Stimulated activated CD4-positive, alpha-beta T cell treated with anti-CD3 and anti-CD28 coated beads, Interleukin-4, amount 100 ng/mL, for 4 hours (primary cell): Measurements from ENCODE around the gene EXOC4.

ENCODE experiments used
- DNase-seq, 2 experiments: peaks; one replicate each; pipeline ENCODE4 v3.0.0-alpha.2; 2020

Gene EXOC4

DNA sequence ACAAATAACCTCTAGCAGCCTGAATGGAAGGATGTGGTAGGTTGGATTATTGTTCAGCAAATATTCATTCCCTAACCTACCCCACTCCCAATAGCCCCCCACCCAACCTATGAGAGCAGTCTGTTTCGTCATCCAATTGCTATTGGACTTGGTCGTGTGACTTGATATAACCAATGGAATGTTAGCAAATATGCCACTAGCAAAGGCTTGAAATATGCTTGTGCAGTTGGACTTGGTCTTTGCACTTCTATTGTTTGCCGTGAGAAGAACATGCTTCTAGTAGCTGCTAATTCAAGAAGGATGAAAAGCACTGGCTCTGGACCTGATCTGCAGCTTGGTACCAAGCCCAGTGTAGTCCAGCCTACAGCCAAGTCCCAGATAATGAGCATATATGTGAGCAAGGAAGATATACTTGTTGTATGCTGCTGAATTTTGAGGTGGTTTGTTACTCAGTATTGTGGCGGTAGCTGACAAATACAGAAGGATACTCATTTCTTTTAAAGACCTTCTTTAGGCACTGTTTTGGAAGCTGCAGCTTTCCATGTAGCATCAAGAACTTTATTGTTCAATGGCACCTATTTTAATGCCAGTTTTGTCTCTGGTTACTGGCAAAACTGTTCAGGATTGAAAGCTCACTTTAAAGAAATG is 180.4 kb downstream of the EXOC4 start:
- no peak for DNase-seq

DNA sequence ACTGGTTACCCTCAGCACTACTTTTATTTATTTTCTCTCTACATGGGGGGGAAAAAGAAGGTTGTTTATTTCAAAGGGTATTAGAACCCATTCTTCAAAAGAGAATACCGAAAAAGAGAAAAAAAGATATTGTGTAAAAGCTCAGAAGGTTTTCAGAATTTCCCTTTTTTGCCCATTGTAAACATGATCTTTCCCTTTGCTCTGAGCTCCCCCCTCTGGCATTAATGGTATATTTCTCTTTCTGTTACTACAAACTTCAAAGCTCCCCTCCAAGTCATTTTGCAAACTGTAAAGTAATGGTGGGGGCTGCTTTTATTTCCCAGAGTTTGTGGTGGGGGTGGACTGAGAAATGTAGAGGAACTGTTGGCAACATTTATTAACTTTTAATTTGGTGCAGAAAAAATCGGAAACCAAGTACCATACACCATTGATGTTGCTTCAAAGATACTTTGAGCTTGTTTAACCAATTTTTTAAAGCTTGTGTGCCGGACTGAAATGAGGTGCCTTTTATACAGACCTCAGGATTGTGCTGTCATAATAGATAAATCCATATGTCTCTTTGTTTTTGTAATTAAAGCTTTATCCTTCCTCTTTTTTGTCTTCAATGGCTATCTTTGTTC is 181.5 kb downstream of the EXOC4 start:
- no peak for DNase-seq

DNA sequence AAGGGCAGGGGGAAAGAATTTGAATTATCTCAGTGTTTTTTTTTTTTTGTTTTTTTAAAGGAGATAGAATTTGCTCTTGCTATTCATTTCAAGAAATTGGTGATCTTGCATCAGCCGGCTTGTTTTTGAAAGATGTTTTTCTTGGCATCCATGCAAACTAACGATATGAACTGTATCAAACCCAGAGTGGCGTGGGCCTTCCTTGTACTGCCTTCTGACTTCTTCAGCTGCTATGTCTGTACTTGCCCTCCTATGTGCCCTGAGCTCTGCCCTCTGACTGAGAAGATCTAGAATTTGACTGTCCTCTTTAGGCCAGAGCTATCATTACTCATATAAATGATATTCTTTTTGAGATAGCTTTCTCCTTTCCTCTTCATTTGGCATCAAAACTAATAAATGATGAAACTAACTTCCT is 183.1 kb downstream of the EXOC4 start:
- DNase-seq: no peak

DNA sequence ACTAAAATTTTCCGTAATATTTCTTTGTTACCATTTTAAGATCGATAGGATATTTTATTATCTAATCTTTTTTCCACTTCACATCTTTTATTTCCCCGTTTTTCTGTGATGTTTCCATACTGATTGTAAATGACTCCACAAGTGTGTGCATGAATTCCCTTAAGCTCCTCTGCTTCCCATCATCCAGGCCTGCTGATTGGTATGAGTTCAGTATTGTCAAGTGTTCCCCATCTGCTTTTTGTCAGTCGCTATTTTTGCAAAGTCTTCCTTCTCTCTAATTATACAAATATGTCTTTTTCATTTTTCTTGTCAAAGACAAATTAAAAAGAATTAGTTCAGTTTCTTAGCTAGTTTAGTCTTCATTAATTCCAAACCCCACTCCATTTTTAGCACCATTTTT is 184.7 kb downstream of the EXOC4 start:
- no peak for DNase-seq

DNA sequence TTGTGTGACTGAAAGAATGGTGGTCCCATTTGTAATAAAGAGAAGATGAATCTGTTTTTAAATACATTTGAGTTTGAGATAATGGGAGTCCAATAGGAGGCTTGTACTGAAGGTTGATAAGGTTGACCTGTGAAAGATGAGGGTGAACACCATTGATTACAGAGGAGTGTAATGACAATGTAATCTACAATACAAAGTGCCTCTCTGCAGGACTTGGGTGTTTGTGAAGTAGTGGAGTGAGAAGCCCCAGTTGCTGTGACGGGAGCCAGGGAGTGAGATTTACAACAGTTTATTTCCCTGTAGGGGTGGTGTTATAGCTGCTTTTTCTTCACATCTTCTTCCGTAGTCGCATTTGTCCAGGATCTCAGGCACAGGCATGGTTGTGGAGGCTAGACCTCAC is 189.9 kb downstream of the EXOC4 start:
- no peak for DNase-seq

DNA sequence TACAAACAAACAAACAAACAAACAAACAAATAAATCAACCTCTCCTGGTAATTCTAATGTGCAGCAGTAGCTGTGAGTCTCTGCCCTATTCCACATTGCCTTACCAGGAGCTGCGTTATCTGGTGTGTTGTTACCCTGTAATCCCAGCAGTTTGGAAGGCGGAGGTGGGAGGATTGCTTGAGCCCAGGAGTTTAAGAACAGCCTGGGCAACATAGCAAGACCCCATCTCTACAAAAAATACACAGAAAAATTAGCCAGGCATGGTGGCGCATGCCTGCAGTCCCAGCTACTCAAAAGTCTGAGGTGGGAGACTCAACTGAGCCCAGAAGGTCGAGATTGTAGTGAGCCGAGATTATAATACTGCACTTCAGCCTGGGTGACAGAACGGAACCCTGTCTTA is 192.7 kb downstream of the EXOC4 start:
- no peak for DNase-seq

DNA sequence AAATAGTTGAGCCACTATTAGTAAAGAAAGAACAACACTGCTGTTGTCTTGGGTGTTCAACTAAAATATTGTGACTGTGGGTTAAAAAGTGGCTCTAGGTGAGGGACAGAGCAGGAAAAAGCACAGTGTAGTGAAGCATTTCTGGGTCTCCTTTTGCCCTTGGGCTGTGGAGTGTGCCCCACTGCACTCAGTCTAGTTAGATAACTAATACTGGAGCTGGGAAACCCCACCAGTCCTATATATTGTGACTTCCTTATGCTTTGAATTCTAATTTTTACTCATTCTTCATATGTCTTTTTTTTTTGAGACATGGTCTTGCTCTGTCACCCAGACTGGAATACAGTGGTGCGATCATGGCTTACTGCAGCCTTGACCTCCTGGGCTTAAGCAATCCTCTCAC is 195.1 kb downstream of the EXOC4 start:
- no peak for DNase-seq

DNA sequence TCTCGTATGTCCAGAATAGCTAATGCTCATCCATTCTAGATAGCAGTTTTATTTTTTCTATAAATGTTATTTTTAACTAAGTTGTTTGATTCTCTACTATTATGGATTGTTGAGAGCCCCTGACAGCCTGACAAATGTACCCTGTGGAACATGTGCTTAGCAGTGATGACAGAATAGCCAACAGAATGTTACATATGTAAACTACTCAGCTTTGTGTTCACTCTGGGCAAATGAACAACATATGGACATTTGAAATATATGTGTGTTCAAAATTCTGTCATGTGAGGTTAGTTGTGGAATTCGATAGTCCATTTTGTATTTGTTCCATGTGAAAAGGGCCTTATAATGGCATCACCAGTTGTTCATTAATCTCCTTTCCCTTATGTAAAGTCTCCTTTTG is 199.7 kb downstream of the EXOC4 start:
- no peak for DNase-seq

- DNase-seq: no peak
These were observed 205.8 kb downstream of the EXOC4 start for GRCh38 chr7:133458688-133459087.

DNA sequence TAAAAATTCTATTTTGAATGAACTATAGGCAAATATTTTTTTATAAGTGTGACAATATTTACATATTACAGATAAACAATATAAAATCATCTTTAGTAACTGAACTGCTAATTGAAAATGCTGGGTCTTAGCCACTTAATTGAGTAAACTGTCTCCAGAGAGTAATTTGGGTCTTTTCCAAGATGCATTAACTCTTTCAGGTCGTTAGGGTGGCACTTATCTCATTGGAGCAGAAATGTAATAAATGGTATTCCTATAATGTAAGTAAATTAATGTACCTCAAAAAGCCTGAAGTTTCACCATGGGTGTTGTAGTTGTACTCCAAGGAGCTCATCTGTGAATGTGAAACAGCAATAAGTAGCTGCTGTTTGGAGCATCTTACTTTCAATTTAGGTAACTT is 208.5 kb downstream of the EXOC4 start:
- no peak for DNase-seq

GRCh38 chr7:133475655-133476054 is 222.8 kb downstream of the EXOC4 start:
- no peak for DNase-seq

GRCh38 chr7:133477791-133478190 is 224.9 kb downstream of the EXOC4 start:
- DNase-seq: no peak

DNA sequence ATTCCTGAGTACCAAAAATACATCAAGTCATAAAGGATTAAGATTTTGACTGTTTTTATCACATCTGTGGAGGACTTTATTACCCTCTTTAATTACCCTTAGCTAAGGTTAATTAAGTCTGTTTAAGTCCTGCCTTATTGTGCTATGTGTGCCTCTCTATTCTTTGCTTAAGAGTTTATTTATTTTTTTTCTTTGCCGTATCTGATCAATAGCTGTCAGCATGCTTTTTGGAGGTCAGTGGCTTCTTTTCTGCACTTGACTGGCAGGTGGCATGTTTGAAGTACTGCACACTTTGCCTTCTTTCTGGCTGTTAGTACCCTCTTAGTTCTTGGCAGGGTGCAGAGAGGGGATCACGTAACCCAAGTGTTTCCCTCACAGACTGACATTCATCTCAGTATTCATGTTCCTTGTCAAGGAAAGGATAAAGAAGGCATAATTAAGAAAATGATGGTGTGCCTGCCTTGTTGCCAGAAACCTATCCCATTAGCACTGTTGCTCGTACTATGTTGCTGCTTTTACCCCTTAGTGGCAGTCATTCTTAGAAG is 225.8 kb downstream of the EXOC4 start:
- DNase-seq: no peak

DNA sequence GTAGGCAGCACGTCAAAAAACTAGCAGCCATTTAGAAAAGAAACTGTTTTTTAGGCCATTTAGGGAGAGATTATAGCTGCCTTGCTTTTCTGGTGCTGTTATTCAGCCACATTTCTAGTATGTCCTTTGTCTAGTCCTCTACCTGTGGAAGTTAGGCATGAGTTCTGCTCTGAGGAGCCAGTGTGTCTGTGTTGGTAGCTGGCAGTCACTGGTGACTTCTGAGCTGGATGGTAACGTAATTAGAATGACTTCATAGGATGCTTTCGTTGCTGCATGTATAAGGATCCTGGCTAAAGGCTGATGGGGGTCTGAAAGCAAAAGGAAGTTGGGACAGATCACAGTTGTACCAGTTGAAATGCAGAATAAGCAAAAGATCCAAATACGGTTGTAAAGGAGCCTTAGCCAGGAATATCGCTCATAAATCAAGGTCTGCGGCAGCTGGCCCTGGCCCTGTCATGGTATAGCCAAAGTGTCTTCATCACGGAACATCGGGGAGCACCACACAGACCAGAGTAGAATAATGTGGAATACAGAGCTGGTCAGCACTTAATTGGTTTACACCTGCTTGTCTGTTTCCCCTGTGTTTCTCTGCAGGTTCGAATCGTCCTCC is 226.7 kb downstream of the EXOC4 start:
- DNase-seq: no peak

- DNase-seq: no peak
These were observed 228.0 kb downstream of the EXOC4 start for GRCh38 chr7:133480868-133481267.

- no peak for DNase-seq
These were observed 228.8 kb downstream of the EXOC4 start for GRCh38 chr7:133481676-133482075.

GRCh38 chr7:133482599-133482998 is 229.7 kb downstream of the EXOC4 start:
- DNase-seq: no peak

- DNase-seq: peak; percentile 2 to 31
These were observed 231.2 kb downstream of the EXOC4 start for GRCh38 chr7:133484086-133484485.

GRCh38 chr7:133489906-133490305 is 237.0 kb downstream of the EXOC4 start:
- DNase-seq: no peak

DNA sequence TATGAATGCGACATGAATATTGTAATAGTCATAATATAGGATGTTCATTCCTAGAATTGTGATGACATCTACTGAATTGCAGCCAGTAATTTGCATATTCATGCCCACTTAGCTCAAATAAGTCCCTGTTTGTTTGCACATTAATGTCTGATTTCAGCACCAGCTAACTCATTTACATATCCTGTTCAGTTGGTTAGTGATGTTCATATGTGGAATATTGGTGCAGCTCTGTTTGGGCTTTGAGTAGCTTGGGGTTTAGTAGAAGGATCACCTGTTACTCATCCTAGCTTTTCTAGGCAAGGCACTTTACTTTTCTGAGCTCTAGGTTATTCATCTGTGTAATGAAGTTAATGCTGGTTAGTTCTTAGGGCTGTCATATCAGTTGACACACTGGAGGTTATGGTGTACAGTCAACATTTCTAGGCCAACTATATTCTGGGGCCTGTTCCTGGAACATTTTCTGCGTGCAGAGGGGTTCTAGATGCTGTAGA is 238.4 kb downstream of the EXOC4 start:
- DNase-seq: no peak

GRCh38 chr7:133491846-133492652 is 239.2 kb downstream of the EXOC4 start:
- no peak for DNase-seq

- no peak for DNase-seq
These were observed 244.2 kb downstream of the EXOC4 start for GRCh38 chr7:133497061-133497460.

GRCh38 chr7:133501771-133502170 is 248.9 kb downstream of the EXOC4 start:
- DNase-seq: no peak
